Lower lobe of right lung (tissue), 2 donors: ENCODE data around the gene KIAA0753. TPM values are rescaled to one million over a fixed set of nuclear protein-coding genes. Genes with fewer than 3 reads are reported as not detected.

Experiments
- ATAC-seq, 2 donors: fragments of 200-7000 bp; cut with Tn5 transposase; one replicate each; pipeline ENCODE4 v1.9.1; 2020 to 2022; ENCODE audit warnings: mild to moderate bottlenecking in 2 of 2, moderate library complexity in 2 of 2
- DNase-seq: peaks from one replicate; pipeline ENCODE4 v3.0.0-alpha.2; 2020
- H3K27ac ChIP-seq: fragments of 200-600 bp; one replicate; pipeline ENCODE4 v1.8.0; 2022
- H3K27me3 ChIP-seq: fragments of 200-600 bp; one replicate; pipeline ENCODE4 v1.8.0; 2022; ENCODE audit warnings: low read depth
- H3K36me3 ChIP-seq: fragments of 200-600 bp; one replicate; pipeline ENCODE4 v1.8.0; 2022; ENCODE audit warnings: mild to moderate bottlenecking
- H3K4me1 ChIP-seq: fragments of 200-600 bp; one replicate; pipeline ENCODE4 v1.8.0; 2022
- H3K4me3 ChIP-seq: fragments of 200-600 bp; one replicate; pipeline ENCODE4 v1.8.0; 2022; ENCODE audit warnings: mild to moderate bottlenecking
- H3K9me3 ChIP-seq: fragments of 200-600 bp; one replicate; pipeline ENCODE4 v1.8.0; 2022
- CTCF ChIP-seq: fragments of 200-600 bp; IDR thresholded peaks from one replicate; pipeline ENCODE4 v1.8.0; 2022; ENCODE audit warnings: antibody characterized with exemption, mild to moderate bottlenecking
- intact Hi-C: fragments of 100-400 bp; cut with DNase I; formaldehyde crosslinking; loops from one replicate; pipeline ENCODE4 v1.11.0; 2022
- total RNA-seq: library from RNA; stranded (reverse); fragmentation: NEBNext Ultra II Directional; extraction: Animal tissue kit (Norgen Biotek cat#: 25700); gene quantifications from one replicate; pipeline ENCODE4 v1.2.1, GENCODE V29; 2021
- donor health status: DM: no; HTN: yes; CAD: no; lungs with severe emphysema.

KIAA0753 gene
- total RNA-seq, 1 donor from 2014 or later, result 20.0 TPM

- no peak overlapping the region for H3K4me3 ChIP-seq
- H3K27me3 ChIP-seq, result peaks cover 25% of the 10 kb centered on the region
- ATAC-seq, result no peak
- no peaks in the 10 kb centered on the region for H3K4me1 ChIP-seq
- no peak overlapping the region for H3K27ac ChIP-seq
- no peak for TF ChIP-seq CTCF
- H3K36me3 ChIP-seq, result no peaks in the 10 kb centered on the region
- H3K9me3 ChIP-seq, result no peaks in the 10 kb centered on the region
- no peak for DNase-seq
- intact Hi-C loops, result no loop called here
These were observed 34.1 kb upstream of the KIAA0753 start for GRCh38 chr17:6674586-6674985.

GRCh38 chr17:6671431-6671830 is 30.9 kb upstream of the KIAA0753 start:
- intact Hi-C loops, result no loop called here
- Histone ChIP-seq H3K9me3 (no peaks in the 10 kb centered on the region), H3K36me3 (no peaks in the 10 kb centered on the region), H3K4me1 (no peaks in the 10 kb centered on the region), H3K27me3 (peaks cover 8% of the 10 kb centered on the region), H3K4me3 (no peak overlapping the region), H3K27ac (no peak overlapping the region)
- no peak for TF ChIP-seq CTCF
- ATAC-seq (no peak), DNase-seq (no peak)

DNA sequence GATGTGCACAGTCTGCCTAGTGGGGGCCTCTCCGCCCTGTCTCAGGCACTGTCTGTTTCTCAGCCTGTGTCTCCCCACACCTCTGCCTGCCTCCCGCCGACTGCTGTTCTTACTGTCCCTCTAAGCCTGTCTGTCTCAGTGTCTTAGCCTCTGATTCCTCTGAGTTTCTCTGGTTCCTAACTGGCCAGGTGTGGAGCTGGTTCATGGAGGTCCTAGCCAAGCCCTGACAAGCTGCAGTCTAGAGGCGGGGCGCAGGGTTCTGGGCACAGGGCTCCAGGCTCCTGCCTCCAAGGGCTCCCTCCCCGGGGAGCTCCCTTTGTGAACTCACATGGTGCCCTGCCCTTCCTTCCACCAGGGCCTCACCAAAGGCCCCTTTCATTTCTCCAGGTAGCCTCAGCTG is 30.5 kb upstream of the KIAA0753 start:
- H3K27me3 ChIP-seq, result peaks cover 8% of the 10 kb centered on the region
- TF ChIP-seq CTCF, result no peak
- no peaks in the 10 kb centered on the region for H3K4me1 ChIP-seq
- ATAC-seq, result no peak
- DNase-seq, result no peak
- H3K36me3 ChIP-seq, result no peaks in the 10 kb centered on the region
- H3K4me3 ChIP-seq, result no peak overlapping the region
- no peaks in the 10 kb centered on the region for H3K9me3 ChIP-seq
- H3K27ac ChIP-seq, result no peak overlapping the region
- intact Hi-C loops, result no loop called here

GRCh38 chr17:6670571-6670970 is 30.1 kb upstream of the KIAA0753 start:
- no peak for TF ChIP-seq CTCF
- no peak overlapping the region for H3K4me3 ChIP-seq
- intact Hi-C loops, result no loop called here

GRCh38 chr17:6669479-6670212 is 29.1 kb upstream of the KIAA0753 start:
- TF ChIP-seq CTCF, result no peak
- H3K36me3 ChIP-seq, result no peaks in the 10 kb centered on the region
- intact Hi-C loops, result no loop called here
- peaks cover 8% of the 10 kb centered on the region for H3K27me3 ChIP-seq
- H3K4me1 ChIP-seq, result no peaks in the 10 kb centered on the region
- DNase-seq (no peak), ATAC-seq (no peak)
- H3K9me3 ChIP-seq, result no peaks in the 10 kb centered on the region
- no peak overlapping the region for H3K4me3 ChIP-seq
- H3K27ac ChIP-seq, result no peak overlapping the region

More at GRCh38 chr17:6670571-6670970, 30.1 kb upstream of the KIAA0753 start:
- H3K27me3 ChIP-seq, result peaks cover 8% of the 10 kb centered on the region
- no peaks in the 10 kb centered on the region for H3K4me1 ChIP-seq
- H3K36me3 ChIP-seq, result no peaks in the 10 kb centered on the region
- H3K9me3 ChIP-seq, result no peaks in the 10 kb centered on the region
- no peak for DNase-seq
- H3K27ac ChIP-seq, result no peak overlapping the region
- ATAC-seq, result no peak
